Dermis blood vessel endothelial cell (primary cell): Measurements from ENCODE around the gene ZFAND3. TPM values are rescaled to one million over a fixed set of nuclear protein-coding genes. Genes with fewer than 3 reads are reported as not detected.
"Not testable (repeated sequence)": the region's sequence is repeated elsewhere in the genome, so short reads cannot be mapped to it uniquely, and the experiment has no call there.

Experiments
- DNase-seq: peaks from one replicate; pipeline ENCODE4 v3.0.0; 2010
- total RNA-seq: library from RNA; depleted of rRNA; stranded (reverse); fragments of >200 nt; gene quantifications from 2 replicates; pipeline ENCODE4 v1.2.3, GENCODE V29; 2014

ZFAND3 gene
- total RNA-seq, 1 donor from 2014 or later, result 16.7 TPM

DNA sequence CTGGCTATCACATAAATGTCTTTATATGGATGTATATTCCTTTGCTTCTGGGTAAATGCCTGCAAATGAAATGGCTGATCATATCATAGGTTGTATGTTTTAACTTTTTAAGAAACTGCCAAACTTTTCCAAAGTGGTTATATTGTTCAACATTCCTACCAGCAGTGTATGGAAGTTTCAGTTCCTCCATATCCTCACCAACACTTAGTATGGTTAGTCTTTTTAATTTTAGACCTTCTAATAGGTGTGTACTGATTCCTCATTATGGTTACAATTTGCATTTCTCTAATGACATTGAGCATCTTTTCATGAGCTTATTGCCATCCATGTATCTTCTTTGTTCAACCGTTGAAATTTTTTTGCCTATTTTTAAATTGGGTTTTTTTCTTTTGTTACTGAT lies 155.4 kb downstream of the ZFAND3 start:
- no peak for DNase-seq

DNA sequence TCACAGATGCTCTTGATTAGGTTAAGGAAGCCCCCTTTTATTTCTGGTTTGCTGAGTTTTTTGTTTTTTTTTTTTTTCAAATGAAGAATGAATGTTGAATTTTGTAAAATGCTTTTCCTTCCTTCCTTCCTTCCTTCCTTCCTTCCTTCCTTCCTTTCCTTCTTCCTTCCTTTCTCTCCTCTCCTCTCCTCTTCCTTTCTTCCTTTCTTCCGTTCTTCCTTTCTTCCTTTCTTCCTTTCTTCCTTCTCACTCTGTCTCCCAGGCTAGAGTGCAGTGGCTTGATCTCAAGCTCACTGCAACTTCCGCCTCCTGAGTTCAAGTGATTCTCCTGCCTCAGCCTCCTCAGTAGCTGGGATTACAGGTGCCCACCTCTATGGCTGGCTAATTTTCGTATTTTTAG lies 158.2 kb downstream of the ZFAND3 start:
- no peak for DNase-seq

DNA sequence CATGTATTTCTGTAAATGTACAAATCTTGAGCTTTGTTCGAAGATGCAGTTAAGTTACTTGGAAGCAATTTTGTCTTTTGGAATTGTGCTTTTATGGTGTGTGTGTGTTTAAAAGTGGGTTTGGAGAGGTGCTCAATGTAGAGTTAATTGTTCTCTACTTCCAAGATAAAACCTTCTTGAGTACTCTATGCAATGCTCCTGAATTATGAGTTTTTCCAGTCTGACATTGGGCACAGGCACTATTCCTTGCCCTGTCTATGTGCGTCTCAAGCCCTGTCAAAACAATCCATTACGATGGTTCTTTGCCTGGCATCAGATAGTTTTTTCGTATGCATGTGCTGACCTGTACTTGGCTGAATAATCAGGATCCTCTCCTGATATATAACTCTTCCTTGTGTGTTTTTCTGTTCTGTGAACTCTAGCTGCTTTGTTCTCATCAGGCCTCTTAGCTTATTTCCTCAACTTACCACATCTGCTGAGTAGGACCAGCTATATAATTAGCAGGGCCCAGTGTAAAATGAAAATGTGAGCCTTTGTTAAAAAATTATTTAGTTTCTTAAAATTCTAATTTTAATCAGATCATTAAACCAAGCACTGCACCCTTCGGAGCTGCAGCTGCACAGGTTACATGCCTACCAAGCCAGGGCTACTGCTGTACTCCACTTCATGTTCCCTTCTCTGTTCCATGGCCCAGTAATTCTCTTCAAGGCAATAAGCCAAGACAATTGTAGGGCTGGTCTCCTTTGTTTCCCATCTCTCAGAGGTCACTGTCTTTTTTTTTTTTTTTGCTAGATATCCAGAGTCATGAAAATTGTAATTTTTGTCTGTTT lies 160.1 kb downstream of the ZFAND3 start:
- DNase-seq, result peak; percentile 15

DNA sequence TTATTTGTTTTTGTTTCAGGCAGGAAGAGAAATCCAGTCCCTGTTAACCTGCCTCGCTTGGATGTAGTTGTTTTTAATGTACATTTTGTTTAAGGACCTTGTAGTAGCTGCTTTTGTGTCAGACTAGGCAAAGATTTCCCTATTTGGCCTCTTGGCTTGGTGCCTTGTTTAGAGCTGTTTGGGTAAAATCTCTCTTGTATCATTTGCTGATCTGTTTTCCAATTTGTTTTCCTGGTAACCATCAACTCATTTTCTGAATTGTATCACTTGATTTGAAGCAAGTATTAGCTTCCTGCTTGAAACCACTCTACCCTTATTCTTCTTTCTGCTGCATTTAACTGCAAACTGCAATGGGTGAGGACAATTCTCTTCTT lies 160.7 kb downstream of the ZFAND3 start:
- DNase-seq, result peak; percentile 16

DNA sequence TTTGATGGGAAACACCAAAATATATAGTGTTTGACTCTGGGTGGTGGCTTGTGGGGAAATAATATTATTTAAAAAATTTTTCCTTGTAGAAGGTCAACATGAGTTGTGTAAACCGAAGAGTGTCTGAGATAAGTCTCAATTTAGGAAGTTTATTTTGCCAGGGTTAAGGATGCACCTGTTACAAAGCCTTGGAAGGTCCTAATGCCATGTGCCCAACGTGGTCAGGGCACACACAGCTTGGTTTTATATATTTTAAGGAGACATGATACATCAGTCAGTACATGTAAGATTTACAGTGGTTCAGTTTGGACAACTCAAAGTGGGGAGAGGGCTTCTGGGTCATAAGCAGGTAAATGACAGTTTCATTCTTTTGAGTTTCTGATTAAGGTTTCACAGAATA lies 162.1 kb downstream of the ZFAND3 start:
- peak; percentile 11 for DNase-seq

DNA sequence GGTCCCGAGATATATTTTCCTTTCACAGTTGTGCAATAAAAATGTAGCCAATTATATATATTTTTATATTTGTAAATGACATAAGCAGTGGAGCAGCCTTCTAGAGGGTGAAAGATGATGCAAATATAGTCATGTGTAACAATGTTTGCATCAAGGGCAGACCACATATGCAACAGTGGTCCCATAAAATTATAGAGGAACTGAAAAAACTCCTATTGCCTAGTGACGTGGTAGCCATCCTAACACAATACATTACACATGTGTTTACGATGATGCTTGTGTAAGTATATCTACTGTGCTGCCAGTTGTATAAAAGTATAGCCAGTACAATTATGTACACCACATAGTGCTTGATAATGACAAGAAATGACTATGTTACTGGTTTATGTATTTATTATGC lies 162.8 kb downstream of the ZFAND3 start:
- no peak for DNase-seq

DNA sequence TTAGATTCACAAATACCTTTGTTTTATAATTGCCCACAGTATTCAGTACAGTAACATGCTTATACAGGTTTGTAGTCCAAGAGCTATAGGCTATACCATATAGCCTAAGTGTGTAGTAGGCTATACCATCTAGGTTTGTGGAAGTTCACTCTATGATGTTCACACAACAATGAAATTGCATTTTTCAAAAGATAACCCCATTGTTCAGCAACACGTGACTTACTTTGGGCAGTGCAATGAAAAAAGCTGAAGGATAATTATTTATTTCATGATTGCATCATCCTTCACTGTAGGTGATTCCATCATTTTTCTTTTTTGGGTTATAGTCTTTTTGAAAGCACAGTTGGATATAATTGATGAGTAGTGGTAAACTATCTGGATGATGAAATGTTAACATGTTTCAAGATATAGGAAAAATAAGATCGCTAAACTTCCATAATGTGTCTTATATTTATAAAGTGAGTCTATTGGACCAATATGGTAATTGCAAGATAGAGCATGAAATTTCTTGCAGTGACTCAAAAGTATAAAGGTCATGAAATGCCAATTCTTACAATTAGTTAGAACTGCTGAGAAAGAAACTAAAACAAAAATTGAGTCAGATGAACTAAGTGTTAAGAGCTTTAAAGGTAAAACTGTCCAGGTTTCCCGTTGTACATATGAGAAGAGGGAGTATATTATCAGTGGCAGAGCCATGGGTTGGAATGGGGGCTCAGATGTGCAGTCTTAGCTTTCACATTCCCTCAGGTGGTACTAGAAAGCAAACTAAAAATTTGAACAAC lies 164.4 kb downstream of the ZFAND3 start:
- no peak for DNase-seq

DNA sequence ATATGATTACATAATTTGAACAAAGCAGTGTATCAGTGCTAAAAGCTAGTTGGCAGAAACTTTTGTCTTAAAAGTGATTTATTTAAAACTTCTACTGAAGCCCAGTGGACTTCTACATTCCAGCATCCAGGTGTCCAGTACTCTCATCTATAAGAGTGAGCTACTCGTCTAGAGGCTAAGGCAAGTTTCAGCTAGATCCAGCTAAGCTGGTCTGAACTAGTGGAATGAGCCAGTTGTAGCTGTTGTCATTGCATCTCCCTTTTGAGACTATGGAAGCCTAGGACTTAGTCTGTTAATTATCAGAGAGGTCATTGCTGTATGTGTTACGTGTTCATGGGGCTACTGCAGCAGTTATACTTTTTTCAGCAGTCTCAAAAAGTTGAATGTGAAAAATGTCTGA lies 165.1 kb downstream of the ZFAND3 start:
- no peak for DNase-seq

DNA sequence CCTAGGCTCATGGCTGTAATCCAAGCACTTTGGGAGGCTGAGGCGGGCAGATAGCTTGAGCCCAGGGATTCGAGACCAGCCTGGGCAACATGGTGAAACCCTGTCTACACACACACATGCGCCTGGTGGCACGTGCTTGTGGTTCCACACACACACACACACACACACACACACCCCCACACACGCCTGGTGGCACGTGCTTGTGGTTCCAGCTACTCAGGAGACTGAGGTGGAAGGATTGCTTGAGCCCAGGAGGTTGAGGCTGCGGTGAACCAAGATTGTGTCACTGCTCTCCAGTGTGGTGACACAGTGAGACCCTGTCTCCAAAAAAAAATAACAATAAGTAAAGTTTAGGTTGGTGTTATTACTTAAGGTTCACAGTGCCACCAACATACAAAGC lies 165.8 kb downstream of the ZFAND3 start:
- DNase-seq, result no peak

DNA sequence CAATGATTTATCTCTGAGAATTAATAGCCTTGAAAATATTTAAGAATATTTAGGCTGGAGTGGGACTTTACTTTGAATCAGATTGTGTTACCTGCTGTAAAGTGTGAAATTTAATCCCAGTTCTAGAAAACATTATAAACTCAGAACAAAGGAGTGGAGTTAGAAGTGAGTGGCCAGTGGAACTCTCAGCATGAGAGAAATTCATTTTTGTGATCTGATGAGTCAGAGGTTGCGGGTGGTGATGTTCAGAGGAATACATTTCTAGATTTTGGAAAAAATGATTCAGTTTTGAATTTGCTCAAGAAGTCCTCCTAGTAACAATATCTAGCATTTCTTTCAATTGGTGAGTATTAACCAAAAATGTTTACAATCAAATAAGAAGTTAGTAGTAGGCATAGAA lies 167.5 kb downstream of the ZFAND3 start:
- no peak for DNase-seq

DNA sequence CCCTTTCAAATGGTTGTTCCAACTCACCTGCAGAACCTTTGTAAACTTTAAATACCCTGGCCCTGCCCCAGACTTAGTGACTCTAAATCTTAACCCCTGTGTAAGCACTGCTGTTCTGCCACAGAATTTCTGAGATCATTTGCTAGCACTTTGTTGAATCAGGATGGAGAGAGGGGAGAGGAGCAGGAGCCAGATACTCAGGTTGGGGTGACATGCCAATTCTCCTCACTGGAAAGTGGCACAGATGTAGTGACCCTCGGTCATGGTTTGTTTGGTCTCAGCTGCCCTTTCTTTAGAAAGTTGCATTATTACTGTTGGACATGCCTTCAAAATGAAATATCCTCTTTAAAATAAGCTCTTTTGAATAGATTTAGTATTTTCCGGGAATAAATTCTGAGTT lies 168.0 kb downstream of the ZFAND3 start:
- DNase-seq, result no peak

DNA sequence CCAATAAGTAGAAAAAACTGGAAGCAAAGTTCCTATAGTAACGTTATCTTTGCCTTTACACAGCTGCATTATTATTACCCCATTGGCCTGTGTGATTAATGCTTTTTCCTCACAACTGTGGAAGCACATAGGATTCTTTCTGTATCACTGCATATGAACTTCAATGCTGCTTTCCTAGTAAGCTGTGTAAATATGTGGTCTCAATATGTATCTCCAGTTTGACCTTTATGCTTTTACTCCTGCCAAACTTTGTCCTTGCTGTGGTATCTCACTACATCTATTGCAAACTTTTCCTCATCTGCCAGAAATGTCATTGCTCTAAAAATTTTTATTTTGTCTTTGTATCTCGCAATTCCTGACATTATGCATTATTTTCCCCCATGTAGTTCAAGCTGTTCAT lies 168.6 kb downstream of the ZFAND3 start:
- DNase-seq, result no peak

DNA sequence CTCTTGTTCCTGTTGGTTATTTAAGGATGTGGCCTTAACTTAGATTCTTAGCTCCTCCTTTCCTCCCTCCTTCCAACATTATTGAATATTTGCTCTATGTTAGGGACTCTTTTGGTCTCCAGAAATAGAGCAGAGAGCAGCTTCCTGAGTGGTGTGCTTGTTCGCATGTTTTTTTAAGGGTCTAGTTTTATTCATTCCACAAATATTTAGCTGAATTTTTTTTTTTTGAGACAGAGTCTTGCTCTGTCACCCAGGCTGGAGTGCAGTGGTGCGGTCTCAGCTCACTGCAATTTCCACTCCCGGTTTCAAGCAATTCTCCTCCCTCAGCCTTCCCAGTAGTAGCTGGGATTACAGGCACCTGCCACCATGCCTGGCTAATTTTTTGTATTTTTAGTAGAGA lies 169.2 kb downstream of the ZFAND3 start:
- no peak for DNase-seq

DNA sequence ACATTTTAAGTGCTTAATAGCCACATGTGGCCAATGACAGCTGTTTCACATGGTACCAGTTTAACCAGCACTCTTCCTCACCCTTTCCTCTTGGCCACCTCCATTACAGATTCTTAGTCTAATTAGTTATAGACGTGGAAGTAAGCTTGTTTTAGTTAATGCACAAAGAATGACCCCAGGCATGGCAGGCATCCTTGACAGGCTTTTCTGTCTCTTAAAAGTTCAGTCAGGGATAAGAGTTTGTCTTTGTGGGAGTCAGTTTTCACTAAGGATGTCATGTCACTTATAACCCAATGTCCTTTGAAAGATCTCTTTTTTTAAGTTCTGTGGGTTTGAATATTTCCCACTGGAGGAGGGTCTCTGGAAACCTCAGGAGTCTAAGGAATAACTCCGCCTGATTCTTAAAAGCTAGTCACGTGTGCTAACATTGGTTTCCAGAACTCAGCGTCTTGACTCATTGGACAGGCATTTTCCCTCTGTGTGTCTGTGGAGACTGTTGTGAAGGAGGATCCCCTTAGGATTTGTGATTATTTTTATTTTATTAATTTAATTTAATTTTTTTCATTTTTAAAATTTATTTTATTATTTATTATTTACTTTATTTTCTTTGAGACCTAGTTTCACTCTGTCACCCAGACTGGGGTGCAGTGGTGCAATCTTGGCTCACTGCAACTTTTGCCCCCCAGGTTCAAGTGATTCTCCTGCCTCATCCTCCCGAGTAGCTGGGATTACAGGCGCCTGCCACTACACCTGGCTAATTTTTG lies 171.4 kb downstream of the ZFAND3 start:
- DNase-seq, result no peak

DNA sequence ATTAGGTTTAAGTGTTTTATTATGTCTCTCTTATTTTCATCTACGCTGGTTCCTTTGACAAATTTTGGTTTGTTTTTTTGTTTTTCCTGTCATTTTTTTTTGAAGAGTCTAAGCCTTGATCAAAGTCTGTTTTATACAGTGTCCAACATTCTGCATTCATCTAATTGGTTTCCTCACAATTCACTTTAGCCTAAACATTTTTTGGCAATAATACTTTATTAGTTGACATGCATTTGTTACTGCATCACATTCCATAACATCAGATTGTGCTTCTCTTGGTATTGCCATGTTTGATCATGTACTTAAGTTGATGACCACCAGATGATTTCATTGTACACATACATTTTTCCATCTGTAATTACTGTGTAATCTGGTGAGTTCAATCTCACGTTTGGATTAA lies 173.2 kb downstream of the ZFAND3 start:
- no peak for DNase-seq

DNA sequence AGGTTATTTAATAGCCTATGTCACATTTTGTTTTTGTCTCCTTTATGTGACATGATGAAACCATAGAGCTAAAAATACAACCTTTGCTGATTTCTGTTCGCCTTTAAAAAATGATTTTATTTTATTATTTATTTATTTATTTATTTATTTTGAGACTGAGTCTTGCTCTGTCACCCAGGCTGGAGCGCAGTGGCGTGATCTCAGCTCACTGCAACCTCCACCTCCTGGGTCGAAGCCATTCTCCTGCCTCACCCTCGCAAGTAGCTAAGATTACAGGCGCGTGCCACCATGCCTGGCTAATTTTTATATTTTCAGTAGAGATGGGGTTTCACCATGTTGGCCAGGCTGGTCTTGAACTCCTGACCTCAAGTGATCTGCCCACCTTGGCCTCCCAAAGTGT lies 173.7 kb downstream of the ZFAND3 start:
- not testable (repeated sequence) for DNase-seq

DNA sequence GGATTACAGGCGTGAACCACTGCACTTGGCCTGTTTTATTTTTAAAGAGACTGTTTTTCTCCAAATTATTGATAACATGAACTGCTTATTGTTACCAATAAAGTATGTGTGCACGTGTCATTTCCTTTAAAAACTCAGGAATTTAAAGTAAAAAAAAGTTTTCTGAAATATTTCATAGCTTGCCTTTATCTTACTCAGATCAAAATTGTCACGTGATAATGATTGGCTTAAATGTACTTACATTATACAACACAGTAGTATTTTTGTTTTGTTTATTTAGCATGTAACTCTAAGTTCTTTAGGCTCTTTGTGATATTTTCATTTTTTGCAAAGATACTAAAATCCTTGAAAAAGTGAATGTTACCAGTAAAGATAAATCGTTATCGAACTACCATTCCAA lies 174.1 kb downstream of the ZFAND3 start:
- DNase-seq, result no peak

DNA sequence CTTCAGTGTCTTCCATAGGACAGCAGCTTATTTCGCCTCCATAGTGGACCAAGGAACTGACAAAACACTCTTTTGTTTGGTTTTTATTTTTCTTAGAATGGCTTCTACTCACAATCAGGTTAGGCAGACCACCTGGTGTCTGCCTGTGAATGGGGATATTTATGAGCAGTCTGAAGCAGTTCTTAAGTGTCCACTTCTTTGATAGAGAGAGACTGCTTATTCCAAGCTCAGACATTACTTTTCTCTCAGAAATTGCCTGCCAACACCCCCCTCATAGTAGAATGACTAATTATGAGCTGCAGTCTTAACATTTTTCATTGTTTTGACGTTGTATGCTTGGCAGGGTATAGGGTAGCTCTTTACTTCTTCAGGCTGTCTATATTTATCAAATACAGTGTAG lies 174.7 kb downstream of the ZFAND3 start:
- peak; percentile 47 for DNase-seq

DNA sequence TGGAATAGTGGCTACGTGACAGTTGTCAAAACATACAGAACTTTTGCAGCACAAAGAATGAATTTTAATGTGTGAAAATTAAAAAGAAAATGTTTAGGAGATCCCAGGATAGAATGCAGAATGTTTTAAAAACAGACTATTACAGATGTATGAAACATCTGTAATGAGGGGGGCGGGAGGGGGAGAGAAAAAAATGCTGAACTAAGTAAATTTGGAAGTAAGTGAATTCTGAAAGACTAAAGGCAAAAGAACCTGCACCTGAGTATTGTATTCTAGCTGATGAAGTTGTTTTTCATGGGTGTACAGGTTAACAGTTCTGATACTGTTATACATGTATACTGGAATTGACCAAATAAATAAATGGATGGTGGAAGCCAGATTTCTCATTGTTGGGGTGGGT lies 178.8 kb downstream of the ZFAND3 start:
- no peak for DNase-seq

DNA sequence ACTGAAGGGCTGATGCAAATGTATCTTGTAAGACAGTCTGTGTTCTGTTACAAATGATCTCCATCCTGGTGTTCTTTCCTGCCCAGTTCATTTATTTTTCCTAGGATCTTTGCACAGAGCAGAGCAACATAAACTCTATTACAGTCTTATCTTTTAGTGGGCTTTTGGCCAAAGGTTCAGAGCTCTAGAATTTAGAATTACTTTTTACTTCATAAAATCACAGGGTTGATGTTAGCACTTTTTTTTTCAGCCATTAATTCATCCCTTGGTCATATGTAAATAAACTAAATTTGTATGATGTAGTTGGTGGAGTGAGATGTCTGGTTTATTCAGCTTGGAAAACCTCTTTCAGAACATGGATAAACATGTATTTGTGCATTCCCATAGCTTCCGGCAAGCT lies 181.9 kb downstream of the ZFAND3 start:
- no peak for DNase-seq

DNA sequence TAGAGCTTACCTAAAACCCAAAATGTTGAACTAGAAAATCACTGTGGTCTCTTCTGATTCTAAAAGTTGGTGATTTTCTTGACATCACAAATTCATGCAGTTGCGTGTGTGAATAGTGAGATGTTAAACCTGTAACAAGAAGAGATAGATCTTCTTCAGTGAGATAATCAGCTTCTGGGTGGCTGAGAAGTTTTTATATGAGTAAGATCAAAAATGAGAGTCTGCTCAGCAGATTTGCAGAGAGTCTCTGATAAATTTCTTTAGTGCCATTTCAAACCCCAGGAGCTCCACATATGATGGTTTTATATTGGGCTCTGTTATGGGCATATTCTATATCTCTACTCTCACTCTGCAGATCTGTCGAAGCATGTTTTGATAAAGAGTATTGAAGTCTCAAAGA lies 185.4 kb downstream of the ZFAND3 start:
- DNase-seq, result no peak

DNA sequence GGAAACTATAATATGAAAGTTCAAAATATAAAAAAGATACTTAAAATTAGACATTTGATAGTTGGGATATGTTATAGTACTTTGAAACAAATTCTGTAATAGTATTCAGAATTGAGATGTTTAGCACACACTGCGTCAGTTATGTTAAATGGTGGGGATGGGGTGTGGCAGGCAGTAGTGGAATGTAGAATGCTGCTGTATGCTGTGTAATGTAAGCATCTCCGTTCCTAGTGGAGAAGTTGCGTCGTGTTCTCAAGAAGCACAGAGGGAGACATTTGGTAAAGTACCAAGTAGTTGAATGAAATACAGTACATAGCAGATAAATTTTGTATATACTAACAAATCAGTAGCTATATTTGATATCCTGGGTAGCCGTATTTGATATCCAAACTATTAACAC lies 192.4 kb downstream of the ZFAND3 start:
- DNase-seq, result no peak

DNA sequence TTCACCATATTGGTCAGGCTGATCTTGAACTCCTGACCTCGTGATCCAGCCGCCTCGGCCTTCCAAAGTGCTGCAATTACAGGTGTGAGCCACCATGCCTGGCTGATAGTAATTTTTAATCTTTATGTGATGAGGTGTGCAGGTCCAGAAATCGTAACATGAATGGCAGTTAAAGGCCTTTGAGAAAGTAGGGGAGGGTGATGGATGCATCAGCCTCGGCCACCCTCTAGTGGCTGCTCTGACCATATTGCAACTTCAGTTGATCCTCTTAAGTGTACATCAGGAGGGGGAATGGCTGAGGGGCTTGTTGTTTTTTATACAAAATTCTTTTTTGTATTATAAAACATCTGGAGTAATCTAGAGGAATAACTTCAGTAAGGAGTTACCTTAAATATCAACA lies 193.0 kb downstream of the ZFAND3 start:
- peak; percentile 77 for DNase-seq

DNA sequence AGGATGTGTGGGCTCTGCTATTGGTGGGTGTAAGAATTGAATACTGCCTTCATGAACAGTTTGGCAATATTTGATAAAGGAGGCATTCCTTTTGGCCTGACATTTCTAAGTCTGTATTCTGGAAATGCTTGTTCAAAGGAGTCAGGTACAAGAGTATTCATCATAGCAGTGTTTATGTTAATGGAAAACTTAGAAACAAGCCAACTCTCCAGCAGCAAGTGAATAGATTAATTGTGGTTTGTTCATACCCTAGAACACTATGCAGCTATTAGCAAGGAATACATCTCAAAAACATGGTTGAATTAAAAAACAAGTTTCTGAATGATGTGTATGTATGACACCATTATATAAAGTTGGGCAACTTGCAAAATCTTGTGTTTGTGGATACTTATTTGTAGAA lies 195.8 kb downstream of the ZFAND3 start:
- no peak for DNase-seq
